HepG2 (cell line): Measurements from ENCODE around the gene GJD3. TPM values are rescaled to one million over a fixed set of nuclear protein-coding genes. Genes with fewer than 3 reads are reported as not detected.
A peak's percentile ranks its signal among the peaks of the same experiment; 100 is the strongest.

Experiments
- DR1 ChIP-seq: sonication (generic); formaldehyde crosslinking; IDR thresholded peaks from 2 replicates; pipeline ENCODE4 v1.8.0; 2021; ENCODE audit warnings: mild to moderate bottlenecking, missing genetic modification reagents, inconsistent platforms
- HMGA1 ChIP-seq: sonication (generic); formaldehyde crosslinking; conservative IDR thresholded peaks from 2 replicates; pipeline ENCODE4 v1.4.0; 2020; ENCODE audit warnings: missing genetic modification reagents
- HNF4A ChIP-seq: sonication (generic); formaldehyde crosslinking; IDR thresholded peaks from 2 replicates; pipeline ENCODE4 v1.4.0; 2020; ENCODE audit warnings: missing genetic modification reagents
- HNRNPK ChIP-seq: fragments of 200-400 bp; formaldehyde crosslinking; IDR thresholded peaks from 2 replicates; pipeline ENCODE4 v1.6.1; 2018; ENCODE audit warnings: low read length, low read depth, moderate library complexity, mild to moderate bottlenecking; ENCODE audit not compliant: poor library complexity, severe bottlenecking
- HOXA5 ChIP-seq: sonication (generic); formaldehyde crosslinking; IDR thresholded peaks from 2 replicates; pipeline ENCODE4 v1.4.0; 2020; ENCODE audit warnings: missing genetic modification reagents
- MEIS1 ChIP-seq: sonication (generic); formaldehyde crosslinking; IDR thresholded peaks from 2 replicates; pipeline ENCODE4 v1.9.0; 2021; ENCODE audit warnings: mild to moderate bottlenecking, missing genetic modification reagents, moderate library complexity, borderline replicate concordance
- SMC3 ChIP-seq: IDR thresholded peaks from 2 replicates; pipeline ENCODE4 v1.6.1; 2011; ENCODE audit warnings: low read length, improper control_type of control experiment
- SRSF4 ChIP-seq: fragments of 200-400 bp; formaldehyde crosslinking; IDR thresholded peaks from one replicate; pipeline ENCODE4 v1.6.1; 2018; ENCODE audit warnings: mild to moderate bottlenecking, low read depth, low read length, moderate library complexity; ENCODE audit not compliant: poor library complexity, severe bottlenecking
- SSRP1 ChIP-seq: IDR thresholded peaks from 2 replicates; pipeline ENCODE4 v1.6.1; 2016; ENCODE audit warnings: control low read depth
- TGIF2 ChIP-seq: IDR thresholded peaks from 2 replicates; pipeline ENCODE4 v1.6.1; 2016; ENCODE audit warnings: control low read depth, missing compliant biosample characterization
- XRCC5 ChIP-seq: fragments of 200-400 bp; formaldehyde crosslinking; optimal IDR thresholded peaks from 2 replicates; pipeline ENCODE3; 2017; ENCODE audit warnings: mild to moderate bottlenecking, low read length
- ZFP36L1 ChIP-seq: sonication (generic); formaldehyde crosslinking; IDR thresholded peaks from 2 replicates; pipeline ENCODE4 v1.8.0; 2022; ENCODE audit warnings: mild to moderate bottlenecking, missing genetic modification reagents, moderate library complexity
- ZKSCAN8 ChIP-seq: IDR thresholded peaks from 2 replicates; pipeline ENCODE4 v1.6.1; 2016; ENCODE audit warnings: borderline replicate concordance, missing genetic modification reagents, missing compliant biosample characterization
- ZNF124 ChIP-seq: sonication (generic); formaldehyde crosslinking; IDR thresholded peaks from 2 replicates; pipeline ENCODE4 v1.4.0; 2020; ENCODE audit warnings: missing genetic modification reagents
- polyA plus RNA-seq, 8 experiments: library from polyadenylated mRNA; depleted of rRNA in 3 of 8; stranded (reverse) in 7 of 8; unstranded in 1 of 8; fragments of >200 nt; fragmentation: Illumina TruSeq in 4 of 8; extraction: Trizol in 4 of 8; gene quantifications; 2 replicates each; pipeline versions ENCODE4 v1.2.1 to v1.2.3, GENCODE V29; 2011 to 2016; ENCODE audit warnings: low read depth in 4 of 8, missing spikeins in 1 of 8, mixed read lengths in 1 of 8; ENCODE audit not compliant: insufficient read depth in 1 of 8
- total RNA-seq, 5 experiments: library from RNA; depleted of rRNA; stranded (reverse); fragments of >200 nt; fragmentation: Illumina TruSeq; extraction: Trizol; gene quantifications; 2 replicates each; pipeline ENCODE4 v1.2.3, GENCODE V29; 2016; ENCODE audit warnings: low read depth in 1 of 5
- TF ChIP-seq, protein P1 (sequence below): conservative IDR thresholded peaks from 2 replicates; pipeline ENCODE4 v1.6.1; 2018; ENCODE audit warnings: missing genetic modification reagents
- TF ChIP-seq, protein P2 (sequence below): sonication (generic); formaldehyde crosslinking; IDR thresholded peaks from 2 replicates; pipeline ENCODE4 v1.5.0; 2020; ENCODE audit warnings: mild to moderate bottlenecking, missing genetic modification reagents
- TF ChIP-seq, protein P3 (sequence below): fragments of 450-650 bp; IDR thresholded peaks from 2 replicates; pipeline ENCODE4 v1.6.1; 2016
- TF ChIP-seq, protein P4 (sequence below): sonication (generic); formaldehyde crosslinking; conservative IDR thresholded peaks from 2 replicates; pipeline ENCODE4 v1.5.0; 2020; ENCODE audit warnings: missing genetic modification reagents
- TF ChIP-seq, protein P5 (sequence below): sonication (generic); formaldehyde crosslinking; IDR thresholded peaks from 2 replicates; pipeline ENCODE4 v1.4.0; 2020; ENCODE audit warnings: missing genetic modification reagents
- TF ChIP-seq, protein P6 (sequence below): sonication (generic); formaldehyde crosslinking; IDR thresholded peaks from 2 replicates; pipeline ENCODE4 v1.5.0; 2020; ENCODE audit warnings: missing genetic modification reagents, mild to moderate bottlenecking, borderline replicate concordance

The GJD3 gene
- total and polyA plus RNA-seq, 2 of the 13 experiments (the other 11 are each of a cell fraction or from before 2014, with no cell fraction given), result not detected

DNA sequence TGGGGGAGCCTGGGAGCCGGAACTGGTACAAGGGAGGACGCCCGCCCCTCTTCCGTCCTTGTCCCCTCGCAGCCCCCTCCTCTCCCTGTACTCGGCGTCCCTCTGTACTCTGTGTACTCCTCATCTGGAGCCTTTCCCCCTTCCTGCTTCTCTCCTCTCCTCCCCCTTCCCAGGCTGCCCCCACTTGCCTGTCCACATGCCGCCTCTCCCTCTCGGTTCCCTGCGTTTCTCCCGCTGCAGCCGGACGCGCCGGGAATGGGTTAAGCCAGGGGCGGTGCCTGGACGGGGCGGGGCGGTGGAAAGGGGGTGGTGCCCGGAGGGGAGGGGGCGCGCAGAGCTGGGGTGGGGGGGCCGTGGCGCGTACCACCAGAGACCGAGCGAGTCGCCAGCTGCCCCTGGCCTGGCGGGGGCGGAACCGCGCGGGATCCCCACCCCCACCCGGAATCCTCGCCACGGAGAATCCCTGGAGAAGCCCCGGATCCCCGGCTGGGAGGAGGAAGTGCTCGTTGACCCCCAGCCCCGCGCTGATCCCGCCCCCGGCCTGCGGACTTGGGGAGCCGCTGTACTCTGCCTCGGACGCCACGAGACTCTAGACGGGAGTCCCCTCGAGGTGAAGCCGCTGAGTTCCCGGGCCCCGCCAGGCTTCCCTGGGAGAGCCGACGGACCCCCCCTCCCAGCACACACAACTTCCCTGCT lies 22.6 kb downstream of the GJD3 start (continued):
- TF ChIP-seq, protein P1, sequence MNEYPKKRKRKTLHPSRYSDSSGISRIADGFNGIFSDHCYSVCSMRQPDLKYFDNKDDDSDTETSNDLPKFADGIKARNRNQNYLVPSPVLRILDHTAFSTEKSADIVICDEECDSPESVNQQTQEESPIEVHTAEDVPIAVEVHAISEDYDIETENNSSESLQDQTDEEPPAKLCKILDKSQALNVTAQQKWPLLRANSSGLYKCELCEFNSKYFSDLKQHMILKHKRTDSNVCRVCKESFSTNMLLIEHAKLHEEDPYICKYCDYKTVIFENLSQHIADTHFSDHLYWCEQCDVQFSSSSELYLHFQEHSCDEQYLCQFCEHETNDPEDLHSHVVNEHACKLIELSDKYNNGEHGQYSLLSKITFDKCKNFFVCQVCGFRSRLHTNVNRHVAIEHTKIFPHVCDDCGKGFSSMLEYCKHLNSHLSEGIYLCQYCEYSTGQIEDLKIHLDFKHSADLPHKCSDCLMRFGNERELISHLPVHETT (CRISPR knock-in tag), result no peak
- TF ChIP-seq SMC3 (no peak), HNRNPK (peak; percentile 14), ZFP36L1 (CRISPR knock-in tag) (no peak), DR1 (CRISPR knock-in tag) (no peak), HOXA5 (no peak; the same call in 1 of the 2 replicates), ZKSCAN8 (CRISPR knock-in tag) (no peak), MEIS1 (no peak), HMGA1 (CRISPR knock-in tag) (no peak), ZNF124 (CRISPR knock-in tag) (no peak), HNF4A (0 out of 2 replicates have a peak, but pooled peaks have one; percentile 27), SRSF4 (no peak), SSRP1 (no peak), XRCC5 (no peak), TGIF2 (CRISPR knock-in tag) (no peak)
- TF ChIP-seq, protein P2, sequence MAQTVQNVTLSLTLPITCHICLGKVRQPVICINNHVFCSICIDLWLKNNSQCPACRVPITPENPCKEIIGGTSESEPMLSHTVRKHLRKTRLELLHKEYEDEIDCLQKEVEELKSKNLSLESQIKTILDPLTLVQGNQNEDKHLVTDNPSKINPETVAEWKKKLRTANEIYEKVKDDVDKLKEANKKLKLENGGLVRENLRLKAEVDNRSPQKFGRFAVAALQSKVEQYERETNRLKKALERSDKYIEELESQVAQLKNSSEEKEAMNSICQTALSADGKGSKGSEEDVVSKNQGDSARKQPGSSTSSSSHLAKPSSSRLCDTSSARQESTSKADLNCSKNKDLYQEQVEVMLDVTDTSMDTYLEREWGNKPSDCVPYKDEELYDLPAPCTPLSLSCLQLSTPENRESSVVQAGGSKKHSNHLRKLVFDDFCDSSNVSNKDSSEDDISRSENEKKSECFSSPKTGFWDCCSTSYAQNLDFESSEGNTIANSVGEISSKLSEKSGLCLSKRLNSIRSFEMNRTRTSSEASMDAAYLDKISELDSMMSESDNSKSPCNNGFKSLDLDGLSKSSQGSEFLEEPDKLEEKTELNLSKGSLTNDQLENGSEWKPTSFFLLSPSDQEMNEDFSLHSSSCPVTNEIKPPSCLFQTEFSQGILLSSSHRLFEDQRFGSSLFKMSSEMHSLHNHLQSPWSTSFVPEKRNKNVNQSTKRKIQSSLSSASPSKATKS, result no peak
- TF ChIP-seq, protein P3, sequence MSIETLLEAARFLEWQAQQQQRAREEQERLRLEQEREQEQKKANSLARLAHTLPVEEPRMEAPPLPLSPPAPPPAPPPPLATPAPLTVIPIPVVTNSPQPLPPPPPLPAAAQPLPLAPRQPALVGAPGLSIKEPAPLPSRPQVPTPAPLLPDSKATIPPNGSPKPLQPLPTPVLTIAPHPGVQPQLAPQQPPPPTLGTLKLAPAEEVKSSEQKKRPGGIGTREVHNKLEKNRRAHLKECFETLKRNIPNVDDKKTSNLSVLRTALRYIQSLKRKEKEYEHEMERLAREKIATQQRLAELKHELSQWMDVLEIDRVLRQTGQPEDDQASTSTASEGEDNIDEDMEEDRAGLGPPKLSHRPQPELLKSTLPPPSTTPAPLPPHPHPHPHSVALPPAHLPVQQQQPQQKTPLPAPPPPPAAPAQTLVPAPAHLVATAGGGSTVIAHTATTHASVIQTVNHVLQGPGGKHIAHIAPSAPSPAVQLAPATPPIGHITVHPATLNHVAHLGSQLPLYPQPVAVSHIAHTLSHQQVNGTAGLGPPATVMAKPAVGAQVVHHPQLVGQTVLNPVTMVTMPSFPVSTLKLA, result no peak
- TF ChIP-seq, protein P4, sequence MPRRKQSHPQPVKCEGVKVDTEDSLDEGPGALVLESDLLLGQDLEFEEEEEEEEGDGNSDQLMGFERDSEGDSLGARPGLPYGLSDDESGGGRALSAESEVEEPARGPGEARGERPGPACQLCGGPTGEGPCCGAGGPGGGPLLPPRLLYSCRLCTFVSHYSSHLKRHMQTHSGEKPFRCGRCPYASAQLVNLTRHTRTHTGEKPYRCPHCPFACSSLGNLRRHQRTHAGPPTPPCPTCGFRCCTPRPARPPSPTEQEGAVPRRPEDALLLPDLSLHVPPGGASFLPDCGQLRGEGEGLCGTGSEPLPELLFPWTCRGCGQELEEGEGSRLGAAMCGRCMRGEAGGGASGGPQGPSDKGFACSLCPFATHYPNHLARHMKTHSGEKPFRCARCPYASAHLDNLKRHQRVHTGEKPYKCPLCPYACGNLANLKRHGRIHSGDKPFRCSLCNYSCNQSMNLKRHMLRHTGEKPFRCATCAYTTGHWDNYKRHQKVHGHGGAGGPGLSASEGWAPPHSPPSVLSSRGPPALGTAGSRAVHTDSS (CRISPR knock-in tag), result no peak
- TF ChIP-seq, protein P5, sequence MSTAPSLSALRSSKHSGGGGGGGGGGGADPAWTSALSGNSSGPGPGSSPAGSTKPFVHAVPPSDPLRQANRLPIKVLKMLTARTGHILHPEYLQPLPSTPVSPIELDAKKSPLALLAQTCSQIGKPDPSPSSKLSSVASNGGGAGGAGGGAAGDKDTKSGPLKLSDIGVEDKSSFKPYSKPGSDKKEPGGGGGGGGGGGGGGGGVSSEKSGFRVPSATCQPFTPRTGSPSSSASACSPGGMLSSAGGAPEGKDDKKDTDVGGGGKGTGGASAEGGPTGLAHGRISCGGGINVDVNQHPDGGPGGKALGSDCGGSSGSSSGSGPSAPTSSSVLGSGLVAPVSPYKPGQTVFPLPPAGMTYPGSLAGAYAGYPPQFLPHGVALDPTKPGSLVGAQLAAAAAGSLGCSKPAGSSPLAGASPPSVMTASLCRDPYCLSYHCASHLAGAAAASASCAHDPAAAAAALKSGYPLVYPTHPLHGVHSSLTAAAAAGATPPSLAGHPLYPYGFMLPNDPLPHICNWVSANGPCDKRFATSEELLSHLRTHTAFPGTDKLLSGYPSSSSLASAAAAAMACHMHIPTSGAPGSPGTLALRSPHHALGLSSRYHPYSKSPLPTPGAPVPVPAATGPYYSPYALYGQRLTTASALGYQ, result no peak
- TF ChIP-seq, protein P6, sequence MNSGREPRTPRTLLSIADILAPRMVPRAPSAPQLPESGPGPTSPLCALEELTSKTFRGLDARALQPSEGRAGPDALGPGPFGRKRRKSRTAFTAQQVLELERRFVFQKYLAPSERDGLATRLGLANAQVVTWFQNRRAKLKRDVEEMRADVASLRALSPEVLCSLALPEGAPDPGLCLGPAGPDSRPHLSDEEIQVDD, result no peak
